Glomerular visceral epithelial cell (primary cell): ENCODE measurements around the gene PMM2.

Experiments
- DNase-seq: peaks from one replicate; pipeline ENCODE4 v3.0.0-alpha.2; 2016; ENCODE audit errors: extremely low spot score

PMM2 gene

GRCh38 chr16:8887952-8888560 is 90.4 kb downstream of the PMM2 start:
- peak; percentile 66 for DNase-seq

- no peak for DNase-seq
Measured at GRCh38 chr16:8888951-8889892, 91.6 kb downstream of the PMM2 start.

DNA sequence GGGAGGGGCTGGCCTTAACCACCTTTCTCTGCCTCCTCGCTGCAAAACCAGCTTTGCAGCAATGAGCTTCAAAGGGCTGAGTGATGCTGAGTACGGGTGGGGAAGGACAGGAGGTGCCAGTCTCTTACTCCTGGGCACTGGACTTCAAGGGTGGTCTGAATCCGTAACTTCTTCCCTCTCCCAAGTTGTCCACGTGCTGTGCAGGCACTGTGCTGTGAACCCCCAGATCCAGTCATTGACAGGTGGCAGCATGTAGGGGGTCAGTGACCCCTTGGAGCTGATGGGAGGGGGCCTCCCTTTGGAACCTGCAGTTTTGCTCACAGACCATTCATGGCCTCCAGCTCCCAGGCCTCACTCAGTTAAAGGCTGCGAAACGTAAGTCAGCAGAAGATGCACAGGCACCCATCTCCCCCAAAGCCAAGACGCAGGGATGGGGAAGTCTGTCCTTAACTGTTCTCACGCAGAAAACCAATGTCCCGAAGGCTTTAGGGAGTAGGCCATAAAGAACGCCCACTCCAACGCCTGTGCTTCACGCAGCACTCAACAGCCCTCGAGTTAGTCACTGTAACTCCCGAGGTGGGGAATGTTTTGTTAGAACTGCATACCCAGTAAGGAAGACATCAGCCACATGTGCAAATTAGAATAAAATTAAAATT is 92.4 kb downstream of the PMM2 start:
- DNase-seq = no peak

- DNase-seq = no peak
Measured at GRCh38 chr16:8890549-8890921, 92.9 kb downstream of the PMM2 start.

DNA sequence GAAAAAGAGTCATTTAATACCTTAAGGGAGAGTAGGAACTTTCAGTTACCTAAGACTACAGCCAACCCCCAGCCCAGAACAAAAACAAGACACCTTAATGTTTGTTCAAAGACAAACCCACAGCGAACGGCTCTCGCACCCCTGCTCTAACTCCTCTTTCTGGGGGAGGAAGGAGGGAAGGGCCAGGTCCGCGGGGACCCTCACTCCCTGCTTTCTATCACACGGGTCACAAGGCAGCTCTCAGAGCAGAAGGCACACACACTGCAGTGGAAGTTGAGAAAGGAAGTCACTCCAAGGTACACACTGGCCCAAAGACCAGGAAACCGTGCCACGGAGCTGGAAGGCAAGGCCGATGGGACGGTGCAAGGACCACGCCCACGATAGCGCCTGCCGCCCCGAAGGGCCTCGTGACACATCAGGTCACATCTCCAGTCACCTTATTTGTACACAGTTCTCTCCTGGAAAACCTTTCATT is 94.5 kb downstream of the PMM2 start:
- no peak for DNase-seq

GRCh38 chr16:8893426-8893825 is 95.8 kb downstream of the PMM2 start:
- no peak for DNase-seq

- DNase-seq = no peak
Measured at GRCh38 chr16:8893976-8894690, 96.5 kb downstream of the PMM2 start.

DNA sequence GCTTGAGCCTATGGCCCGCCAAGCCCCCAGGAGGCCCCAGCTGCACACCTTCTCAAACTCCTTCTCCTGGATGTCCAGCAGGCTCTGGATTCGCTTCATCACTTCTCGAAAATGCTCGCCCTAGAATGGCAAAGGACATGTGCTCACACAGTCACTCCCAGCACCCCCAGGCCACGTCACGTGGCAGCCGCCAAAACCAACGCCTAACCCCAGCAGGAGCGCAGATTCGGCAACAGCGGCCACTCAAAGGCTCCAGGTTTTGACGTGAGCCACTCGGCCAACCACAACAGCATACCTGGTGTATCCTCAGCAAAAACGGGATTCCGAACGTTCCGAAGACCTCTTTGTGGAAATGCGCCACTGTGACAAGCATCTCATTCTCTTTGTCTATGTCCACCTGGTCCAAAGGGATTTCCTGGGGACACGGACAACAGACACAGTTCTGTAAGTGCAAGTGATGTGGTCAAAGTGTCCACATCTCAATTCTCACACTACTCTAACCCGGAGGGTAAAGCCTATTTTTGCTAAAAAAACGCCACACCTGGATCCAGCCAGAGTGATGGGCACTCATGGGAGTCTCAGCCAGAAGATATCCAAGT is 97.2 kb downstream of the PMM2 start:
- no peak for DNase-seq

DNA sequence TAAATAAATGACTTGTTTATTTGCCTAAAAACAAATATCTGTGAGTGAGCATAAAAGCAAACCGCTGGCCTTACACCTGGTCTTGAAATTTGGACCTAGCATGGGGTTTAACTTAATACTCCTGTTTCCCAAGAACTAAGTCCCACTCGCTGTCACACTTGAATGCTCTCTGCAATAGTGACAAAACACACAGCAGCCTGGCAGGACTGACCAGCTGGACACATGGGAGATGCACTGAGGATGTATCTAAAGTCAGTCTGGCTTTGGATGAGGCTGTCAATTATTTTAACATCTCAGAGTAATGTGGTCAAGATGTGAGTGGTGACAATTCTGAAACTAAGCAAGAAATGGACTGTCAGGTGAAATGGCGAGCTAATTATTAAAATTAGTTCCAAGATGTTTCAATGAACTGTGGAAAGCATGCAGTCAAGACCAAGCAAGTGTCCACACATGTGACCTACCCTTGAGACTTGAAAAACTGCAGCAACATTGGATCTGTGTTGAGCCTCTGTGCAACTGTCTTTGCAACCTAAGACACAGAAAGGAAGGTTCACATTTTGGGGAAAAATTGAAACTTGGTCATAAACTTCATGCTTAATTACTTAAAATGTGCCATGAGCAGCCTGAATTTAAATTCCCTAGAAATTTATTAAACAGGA is 101.2 kb downstream of the PMM2 start:
- DNase-seq = no peak
